Measurements from ENCODE around the gene TMX1.

TMX1 gene

DNA sequence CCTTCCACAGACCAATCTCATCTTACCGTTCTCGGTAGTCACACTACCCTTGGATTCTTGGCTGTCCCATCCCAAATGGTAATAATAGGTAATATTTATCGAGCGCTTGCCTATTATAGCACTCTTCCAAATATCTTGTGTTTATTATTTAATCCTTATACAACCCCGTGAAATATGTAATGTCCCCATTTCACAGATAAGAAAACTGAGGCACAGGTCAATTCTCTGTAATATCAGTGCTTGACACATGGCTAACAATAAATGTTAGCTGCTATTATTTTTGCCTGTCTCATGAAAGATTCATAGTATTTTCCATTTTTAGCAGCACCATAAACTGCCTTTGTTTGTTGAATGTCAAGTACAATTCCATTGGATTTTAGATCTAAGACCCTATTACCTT, 4.5 kb downstream of the TMX1 start:
- no peak for DNase-seq

DNA sequence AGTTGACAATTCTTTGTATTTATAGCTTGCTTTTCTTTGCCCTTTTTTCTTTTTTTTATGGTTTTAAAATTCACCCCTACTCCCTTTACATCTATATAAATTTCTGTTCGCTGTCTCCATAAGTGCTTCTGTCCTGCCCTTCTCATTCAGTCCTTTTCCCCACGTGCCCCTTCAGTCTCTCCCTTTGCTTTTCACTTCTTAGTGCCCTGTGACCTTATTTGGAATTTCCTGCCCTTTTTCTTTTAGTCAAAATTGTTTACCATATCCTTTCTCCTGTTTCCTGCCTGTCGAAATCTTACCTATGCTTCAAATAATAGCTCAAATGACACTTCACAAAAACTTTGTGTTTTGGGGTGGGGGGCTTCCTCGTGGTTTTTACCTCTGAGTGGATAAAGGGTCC, 6.0 kb downstream of the TMX1 start:
- DNase-seq = no peak

DNA sequence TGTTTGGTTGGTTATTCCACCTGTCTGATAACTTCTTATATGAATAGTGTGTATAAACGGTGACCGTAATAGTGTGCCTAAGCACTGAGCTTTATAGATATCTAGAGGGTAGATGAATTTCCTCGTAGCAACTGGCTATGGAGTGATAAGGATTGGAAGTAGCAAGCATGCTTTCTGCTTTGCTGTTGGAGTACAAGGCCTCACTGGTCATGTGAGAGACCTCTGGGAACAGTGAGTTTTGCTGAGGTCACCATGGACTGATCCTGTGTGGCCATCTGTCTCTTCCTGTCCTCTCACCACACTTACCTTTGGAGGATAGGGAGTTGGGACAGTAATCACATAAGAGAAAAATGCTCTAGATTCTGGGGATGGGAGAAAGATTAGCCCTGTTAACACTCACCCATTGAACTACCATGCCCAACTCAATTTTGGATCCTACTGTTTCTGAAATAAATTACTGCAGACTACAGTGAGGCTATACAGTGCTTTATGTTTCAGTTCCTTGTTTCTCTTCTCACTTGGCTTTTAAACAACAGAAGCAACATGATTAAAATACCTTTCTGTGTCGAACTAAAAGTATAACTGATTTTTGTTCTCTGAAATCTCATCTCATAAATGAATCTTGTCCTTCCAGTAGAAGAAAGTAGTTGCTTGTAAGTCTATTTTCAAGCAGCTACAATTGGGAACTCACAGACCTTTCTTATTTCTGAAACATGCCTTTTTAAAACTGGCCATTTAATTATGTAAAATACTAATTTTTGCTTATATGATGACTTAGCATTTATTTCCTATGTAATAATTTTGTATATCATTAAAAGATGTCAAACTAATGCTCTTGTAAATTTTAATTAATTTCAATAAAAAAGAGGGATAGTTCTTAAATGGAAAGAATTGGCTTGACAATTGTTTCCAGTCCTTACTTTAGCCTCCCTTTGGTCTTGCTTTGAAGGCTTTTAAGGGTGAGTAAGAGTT, 8.3 kb downstream of the TMX1 start:
- no peak for DNase-seq

DNA sequence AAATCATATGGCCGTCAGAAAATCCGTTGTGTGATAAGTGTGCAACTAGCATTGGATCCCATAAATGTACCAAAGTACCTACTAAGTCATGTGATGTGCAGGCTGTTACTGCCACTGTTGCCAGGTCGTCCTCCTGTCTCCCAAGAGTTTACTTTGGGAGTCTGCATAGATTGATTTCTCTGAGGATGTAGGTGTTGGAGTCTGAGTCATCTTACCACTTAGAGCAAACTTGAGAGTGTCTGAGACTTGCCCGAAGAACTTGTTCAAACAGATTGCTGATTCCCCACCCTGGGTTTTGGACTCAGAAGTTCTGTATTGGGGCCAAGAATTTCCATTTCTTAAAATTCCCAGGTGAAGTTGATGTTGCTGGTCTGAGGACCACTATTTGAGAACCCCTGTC, 11.4 kb downstream of the TMX1 start:
- no peak for DNase-seq

DNA sequence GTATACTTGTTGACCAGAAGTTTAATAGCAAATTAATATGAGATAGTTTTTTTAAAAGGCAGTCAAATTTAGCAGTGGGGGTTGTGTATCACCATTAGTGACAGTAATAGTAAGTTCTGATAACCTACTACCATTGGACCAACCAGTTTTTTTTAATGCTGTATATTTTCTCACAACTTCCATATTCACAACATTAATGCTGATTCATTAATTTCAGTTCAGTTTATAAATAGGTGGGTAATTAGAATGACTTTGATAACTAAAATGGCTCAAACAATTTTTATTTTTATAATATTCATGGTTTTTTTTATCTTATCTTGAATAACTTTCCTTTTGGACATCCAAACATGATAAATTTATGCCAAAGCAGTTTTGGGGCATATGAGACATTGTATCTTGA, 13.8 kb downstream of the TMX1 start:
- DNase-seq = no peak

DNA sequence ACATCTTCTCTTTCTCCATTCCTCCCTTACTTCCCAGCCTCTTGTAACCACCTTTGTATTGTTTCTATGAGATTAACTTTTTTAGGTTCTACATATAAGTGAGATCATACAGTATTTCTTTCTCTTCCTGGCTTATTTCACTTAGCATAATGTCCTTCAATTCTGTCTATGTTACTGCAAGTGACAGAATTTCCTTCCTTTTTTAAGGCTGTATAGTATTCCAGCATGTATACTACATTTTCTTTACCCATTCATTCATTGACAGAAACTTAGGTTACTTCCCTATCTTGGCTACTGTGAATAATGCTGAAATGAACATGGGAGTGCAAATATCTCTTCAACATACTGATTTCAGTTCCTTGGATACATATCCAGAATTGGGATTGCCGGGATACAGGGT, 18.2 kb downstream of the TMX1 start:
- DNase-seq = no peak

DNA sequence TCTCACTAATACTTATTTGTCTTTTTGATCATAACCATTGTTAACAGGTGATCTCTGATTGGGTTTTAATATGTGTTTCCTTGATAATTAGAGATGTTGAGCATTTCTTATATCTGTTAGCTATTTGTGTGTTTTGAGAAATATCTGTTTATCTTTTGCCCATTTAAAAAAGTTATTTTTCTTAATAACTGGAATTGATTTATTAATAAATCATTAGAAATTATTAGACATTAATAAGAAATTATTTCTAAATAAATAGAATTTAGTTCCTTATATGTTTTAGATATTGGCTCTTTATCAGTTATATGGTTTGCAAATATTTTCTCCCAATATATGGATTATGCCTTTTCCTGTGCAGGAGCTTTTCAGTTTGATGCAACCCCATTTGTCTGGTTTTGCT, 18.7 kb downstream of the TMX1 start:
- no peak for DNase-seq

DNA sequence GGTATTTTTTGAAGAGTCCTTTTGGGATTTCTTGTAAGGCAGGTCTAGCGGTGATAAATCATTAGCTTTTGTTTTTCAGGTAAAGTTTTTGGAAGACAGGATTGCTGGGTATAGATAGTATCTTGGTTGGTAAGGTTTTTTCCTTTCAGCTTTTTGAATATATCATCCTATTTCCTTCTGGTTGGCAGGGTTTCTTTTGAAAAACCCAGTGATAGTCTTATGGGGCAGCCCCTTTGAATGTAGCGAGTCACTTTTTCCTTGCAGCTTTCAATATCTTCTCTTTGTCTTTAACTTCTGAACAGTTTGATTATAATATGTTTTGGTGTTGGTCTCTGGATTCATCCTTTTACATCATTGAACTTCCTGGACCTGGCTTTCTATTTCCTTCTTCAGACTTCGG, 20.2 kb downstream of the TMX1 start:
- no peak for DNase-seq

DNA sequence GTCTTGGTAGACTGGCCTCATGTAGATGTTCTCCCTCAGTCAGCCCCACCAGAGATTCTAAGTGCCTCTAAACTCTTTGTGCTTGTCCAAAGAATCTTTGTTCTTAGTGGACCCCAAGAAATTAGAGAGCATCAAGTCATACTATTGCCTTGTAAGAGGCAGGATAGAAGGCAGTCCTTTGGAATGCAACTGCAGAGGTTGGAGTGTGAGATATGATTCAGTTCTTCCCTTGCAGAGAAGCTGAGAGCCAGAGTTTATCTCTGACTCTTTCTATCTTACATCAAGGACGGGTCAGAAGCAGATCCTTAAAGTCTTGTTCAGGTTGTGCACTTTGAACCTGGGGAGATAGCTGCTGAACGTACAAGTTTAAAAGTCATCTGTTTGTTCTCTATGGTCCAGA, 21.1 kb downstream of the TMX1 start:
- no peak for DNase-seq

DNA sequence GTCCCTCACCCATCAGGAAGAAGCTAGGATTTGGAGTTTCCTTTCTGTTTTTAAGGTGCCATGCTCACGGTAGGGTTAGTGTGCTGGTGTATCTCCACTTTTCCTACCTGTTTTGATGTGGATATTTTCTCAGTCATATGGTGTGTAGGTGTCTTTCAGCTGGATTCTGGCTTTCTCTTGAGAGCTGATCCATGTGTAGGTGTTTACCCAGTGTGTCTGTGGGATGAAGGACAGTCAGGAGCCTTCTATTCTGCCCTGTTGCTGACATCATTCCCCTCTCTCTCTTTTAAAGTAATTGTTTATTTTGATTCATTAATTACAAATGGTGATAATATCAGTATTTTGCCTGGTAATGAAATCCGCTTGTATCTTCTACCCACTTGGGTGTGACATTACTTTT, 22.8 kb downstream of the TMX1 start:
- no peak for DNase-seq

DNA sequence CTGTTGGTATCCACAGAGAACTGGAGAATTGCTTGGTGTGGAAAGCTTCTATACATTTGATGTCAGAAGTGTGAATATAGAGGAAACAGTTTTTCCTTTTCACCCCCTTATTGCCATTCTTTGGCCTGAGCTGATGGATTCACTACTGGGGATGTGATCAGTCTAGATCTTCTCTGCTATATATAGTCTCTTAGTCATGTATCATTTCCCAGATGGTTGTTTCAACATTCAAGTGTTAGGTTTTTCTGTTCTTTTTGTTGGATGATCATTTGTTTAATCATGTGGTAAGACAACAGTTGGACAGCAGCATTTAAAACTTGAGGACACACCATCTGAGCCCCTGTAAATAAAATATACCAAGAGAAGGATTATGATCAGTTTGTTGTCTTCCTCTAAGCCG, 29.6 kb downstream of the TMX1 start:
- no peak for DNase-seq

DNA sequence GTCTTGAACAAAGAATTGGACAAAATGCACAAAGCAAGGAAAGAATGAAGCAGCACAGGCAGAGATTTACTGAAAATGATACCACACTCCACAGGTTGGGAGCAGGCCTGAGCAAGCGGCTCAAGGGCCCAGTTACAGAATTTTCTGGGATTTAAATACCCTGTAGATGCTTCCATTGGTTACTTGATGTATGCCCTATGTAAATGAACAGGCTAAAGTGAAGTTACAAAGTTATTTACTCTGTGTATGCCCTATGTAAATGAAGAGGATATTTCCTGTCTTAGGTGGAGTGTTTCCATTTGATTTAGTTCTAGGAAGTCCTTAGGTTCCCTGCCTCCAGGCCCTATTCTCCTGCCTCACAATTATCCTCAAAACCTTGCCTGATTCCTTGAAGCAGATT, 36.6 kb downstream of the TMX1 start:
- no peak for DNase-seq

DNA sequence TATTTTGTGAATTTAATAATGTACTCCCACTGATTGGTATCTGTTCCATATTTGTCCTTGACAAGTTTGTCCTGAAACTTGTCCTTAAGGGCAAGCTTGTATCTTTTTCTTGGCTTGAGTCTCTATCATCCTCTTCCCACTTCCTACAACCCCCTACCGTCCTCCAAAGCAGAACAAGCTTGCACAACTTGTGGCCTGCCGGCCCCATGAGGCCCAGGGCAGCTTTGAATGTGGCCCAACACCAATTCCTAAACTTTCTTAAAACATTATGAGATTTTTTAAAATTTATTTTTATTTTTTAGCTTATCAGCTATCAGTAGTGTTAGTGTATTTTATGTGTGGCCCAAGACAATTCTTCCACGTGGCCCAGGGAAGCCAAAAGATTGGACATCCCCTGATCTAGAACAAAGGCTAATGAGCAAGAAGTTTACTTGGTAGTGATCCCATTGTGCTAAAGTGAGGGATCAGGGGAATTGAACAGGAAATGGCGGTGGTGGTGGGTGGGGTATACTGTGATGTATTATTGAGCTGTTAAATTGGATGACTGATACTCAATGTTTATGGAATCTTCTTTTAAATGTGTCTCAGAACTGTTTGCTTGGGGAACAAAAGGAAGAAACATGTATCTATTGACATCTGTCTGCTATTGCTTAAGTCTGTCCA, 37.8 kb downstream of the TMX1 start:
- DNase-seq = no peak

DNA sequence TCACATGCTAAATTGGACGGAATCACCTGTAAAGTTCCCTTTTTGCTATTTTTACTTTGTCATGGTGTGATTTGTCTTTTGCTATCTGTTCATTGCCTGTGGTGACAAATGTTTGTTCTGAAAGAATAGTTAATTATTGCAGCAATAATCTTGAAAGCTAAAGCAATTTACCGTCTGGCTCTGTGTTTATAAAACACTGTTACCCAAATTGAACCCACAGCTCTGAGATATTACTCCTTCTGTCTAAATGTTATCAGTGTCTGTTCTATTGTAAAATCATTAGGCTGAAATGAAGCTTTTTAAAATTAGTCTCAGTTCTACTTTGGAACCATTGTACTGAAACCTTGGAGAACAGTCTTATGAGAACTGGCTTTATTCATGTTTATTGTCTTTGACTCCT, 42.5 kb downstream of the TMX1 start:
- DNase-seq = no peak

DNA sequence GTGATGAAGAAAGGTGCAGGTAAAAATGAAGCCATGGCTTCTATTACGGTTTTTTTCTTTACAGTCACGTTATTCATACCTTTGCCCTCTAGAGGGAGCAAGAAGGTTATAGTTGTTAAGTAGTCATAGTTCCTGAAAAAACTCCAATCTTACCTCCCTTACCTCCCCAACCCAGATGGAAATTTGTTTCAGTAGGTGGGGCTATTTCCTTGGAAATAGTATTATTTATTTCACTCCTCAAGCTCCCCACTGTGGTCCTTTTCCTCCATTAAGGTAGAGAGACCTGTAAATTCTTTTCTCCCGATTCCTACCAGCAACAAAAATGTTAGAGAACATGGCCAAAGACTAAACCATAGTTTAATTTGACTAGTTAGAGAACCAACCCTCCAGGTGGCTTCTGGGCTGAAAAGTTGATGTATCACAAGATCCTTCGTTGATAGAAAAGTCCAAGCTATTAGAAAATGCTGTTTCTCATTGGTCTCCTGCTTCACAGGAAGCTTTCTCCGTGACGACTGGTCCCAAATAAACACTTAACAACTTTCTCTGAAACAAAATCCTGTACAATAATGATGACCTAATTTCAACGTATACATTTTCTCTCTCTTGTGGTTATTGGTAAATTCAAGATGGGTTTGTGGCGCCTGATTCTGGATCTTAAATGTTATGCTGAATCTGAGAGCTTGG, 43.5 kb downstream of the TMX1 start:
- peak; percentile 26 for DNase-seq

DNA sequence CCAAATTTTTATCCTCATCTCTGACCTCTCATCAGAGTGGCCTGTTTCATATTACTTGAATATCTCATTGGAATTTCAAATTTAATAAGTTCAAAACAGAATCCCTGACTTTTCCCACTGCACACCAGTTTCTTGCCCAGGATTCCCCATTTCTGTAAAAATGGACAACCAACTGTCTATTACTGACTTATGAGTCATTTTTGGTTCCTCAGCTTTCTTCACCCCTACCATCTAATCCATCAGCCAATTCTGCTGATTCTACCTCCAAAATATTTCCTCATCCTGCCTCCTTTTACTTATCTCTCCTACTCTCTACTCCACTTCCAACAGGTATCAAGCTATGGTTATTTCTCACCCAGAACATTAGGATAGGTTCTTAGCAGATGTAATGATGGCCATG, 44.2 kb downstream of the TMX1 start:
- no peak for DNase-seq

DNA sequence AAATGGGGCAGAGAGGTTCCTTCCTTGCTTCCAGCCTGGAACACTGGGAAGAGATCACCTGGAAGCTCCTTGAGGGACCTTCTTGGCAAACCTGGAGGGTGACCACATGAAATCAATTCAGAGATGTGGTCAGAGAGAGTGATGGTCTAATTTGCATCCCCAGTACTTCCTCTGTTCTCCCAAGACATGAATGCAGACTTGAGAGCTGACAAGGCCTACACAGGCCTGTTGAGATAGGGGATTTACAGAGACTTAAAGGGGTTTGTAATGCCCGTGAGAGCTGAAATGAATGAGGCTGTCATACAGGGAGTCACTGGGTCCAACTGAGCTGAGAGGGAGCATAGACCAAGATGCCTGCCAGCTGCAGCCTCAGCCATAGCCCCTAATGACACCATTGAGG, 45.1 kb downstream of the TMX1 start:
- no peak for DNase-seq

DNA sequence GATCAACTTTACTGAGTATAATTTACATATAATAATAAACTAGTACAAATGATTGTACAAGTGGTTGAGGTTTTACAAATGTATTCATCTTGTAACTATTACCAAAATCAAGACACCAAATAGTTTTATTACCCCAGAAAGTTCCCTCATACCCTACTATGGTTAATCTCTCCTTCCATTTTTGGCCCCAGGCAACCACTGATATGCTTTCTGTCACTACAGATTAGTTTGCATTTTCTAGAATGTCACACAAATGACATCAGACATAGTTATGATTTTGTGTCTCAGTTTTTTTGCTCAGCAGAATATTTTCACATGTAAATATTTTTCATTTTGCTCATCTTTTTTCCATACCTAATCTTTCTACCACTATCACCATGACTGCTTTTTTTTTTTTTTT, 49.1 kb downstream of the TMX1 start:
- no peak for DNase-seq

DNA sequence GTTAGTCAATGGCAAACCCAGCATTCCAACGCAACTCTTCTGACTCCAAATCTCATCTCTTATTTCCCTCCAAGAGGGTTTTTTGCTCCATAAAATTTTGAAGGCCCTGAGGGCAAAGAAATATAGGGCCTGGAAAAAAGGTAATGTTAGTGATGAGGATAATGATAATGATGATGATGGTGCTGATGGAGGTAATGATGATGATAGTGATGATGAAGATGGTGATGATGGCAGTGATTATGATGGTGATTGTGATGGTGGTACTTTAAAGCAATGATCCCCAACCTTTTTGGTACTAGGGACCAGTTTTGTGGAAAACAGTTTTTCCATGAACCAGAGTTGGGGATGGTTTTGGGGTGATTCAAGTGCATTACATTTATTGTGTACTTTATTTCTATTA, 50.1 kb downstream of the TMX1 start:
- DNase-seq = no peak

DNA sequence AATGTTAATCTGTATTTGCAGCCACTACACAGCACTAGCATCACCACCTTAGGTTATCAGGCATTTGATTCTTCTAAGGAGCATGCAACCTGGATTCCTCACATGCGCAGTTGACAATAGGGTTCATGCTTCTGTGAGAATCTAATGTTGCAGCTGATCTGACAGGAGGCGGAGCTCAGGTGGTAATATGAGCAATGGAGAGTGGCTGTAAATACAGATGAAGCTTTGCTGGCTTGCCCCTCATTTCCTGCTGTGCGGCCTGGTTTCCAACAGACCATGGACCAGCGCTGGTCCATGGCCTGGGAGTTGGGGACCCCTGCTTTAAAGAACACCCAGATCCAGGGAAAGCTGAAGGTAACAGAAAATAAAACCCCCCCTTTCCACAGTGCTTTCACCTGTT, 51.0 kb downstream of the TMX1 start:
- DNase-seq = no peak

DNA sequence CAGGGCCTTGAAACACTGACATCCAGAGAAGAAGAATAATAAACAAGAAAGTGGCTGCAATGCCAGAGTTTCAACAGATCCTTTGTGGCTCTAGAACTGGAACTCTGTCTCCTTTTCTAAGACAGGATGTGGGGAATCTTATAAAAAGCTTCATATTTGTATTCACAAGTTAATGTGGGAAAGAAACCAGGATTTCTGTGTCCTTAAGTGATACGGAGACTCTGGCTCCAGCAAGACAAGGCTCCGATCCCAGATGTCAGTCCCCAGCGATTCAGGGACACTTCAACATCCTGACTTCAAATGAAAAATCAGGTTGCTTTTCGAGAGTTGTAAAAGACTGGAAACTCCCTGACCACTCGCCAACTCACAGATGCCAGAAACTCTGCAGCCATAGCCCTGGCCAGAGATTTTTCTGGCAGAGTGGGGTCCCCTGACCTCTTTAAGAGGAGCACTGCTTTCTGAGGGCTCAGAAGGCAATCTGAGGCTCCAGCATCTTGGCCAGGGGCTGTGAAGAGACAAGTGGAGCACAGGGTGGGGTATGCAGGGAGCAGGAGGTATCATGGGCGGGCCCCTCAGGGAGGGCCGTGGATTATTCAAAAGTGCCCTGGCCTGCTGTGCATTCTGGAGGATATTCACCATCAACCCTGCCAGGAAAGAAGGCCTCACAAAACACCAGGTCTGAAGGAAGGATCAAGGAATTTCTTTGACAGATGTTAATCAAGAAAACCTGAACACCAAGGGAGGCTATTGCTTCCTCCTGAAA, 53.3 kb downstream of the TMX1 start:
- DNase-seq = no peak

DNA sequence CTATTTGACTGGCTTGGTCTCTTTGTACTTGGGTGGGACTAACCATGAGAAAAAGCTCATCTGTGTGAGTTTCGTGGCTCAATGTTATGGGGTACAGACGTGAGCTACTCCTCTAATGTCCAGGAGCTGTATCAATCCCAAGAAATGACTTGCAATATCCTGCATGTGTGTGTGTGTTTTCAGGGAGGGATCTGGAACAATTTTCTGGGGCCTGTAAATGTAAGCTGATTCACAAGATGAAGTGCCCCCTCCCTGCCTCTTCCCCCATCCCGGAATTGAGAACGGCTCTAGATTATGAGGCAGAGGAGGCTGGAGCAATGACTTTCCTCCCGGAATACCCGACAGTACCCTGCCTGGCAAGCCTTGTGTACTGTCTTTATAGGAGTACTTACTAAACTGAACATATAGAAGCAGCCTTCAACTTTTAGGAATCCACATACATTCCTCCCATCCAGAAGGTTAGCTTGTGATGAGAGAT, 53.9 kb downstream of the TMX1 start:
- DNase-seq = no peak

DNA sequence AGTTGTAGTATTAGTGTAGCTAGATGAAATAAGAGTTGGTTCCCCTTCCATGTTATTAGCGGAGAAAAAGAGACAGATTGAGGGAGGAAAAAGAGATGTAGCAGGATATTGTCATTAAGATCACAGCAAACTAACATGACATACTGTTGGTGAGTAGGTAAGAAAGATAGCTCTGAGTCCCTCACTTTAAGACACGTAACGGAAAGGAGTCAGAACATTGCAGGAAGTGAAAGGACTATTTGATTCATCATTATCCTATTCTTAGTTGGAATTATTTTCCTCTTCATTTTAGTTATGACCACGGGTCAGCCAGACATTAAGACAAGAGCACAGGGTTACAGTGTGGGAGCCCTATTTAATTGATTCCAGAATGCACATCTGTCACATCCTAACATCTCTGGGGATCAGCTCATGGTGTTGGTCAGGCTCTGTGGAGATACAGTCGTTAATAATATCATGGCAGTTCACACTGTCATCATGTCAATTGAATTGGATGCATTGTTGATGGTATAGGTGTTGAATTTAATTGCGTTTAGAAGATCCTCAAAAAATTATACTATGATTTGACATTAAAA, 55.0 kb downstream of the TMX1 start:
- no peak for DNase-seq

Data from central memory CD4-positive, alpha-beta T cell (primary cell).